Mononuclear cell (primary cell): ENCODE results near the gene PATJ. TPM values are rescaled to one million over a fixed set of nuclear protein-coding genes. Genes with fewer than 3 reads are reported as not detected.
"Not testable (repeated sequence)": the region's sequence is repeated elsewhere in the genome, so short reads cannot be mapped to it uniquely, and the experiment has no call there.

Source experiments
- H3K27me3 ChIP-seq: 2 replicates; pipeline ENCODE4 v1.6.0; 2011; ENCODE audit warnings: low read length, control low read depth; ENCODE audit not compliant: insufficient read depth
- H3K4me1 ChIP-seq: 2 replicates; pipeline ENCODE4 v1.5.1; 2011; ENCODE audit warnings: mild to moderate bottlenecking, low read length, control low read depth; ENCODE audit not compliant: insufficient read depth
- H3K4me3 ChIP-seq: 2 replicates; pipeline ENCODE4 v1.5.1; 2011; ENCODE audit warnings: mild to moderate bottlenecking, low read length, moderate library complexity
- H3K9me3 ChIP-seq: 2 replicates; pipeline ENCODE4 v1.5.1; 2011; ENCODE audit warnings: low read depth, mild to moderate bottlenecking, control low read depth, low read length
- total RNA-seq: library from RNA; depleted of rRNA; stranded (reverse); fragments of >200 nt; gene quantifications from one replicate; pipeline ENCODE4 v1.2.3, GENCODE V29; 2012

Gene PATJ
- total RNA-seq, 1 donor, result 45.0 TPM

GRCh38 chr1:62210960-62211359, 468.7 kb downstream of the PATJ start:
- Histone ChIP-seq H3K4me3 (no peak overlapping the region), H3K4me1 (no peaks in the 10 kb centered on the region), H3K9me3 (peaks cover 6% of the 10 kb centered on the region), H3K27me3 (no peaks in the 10 kb centered on the region)

- no peak overlapping the region for H3K4me3 ChIP-seq
- H3K27me3 ChIP-seq, result no peaks in the 10 kb centered on the region
- no peaks in the 10 kb centered on the region for H3K4me1 ChIP-seq
- H3K9me3 ChIP-seq, result peaks cover 6% of the 10 kb centered on the region
Observed at GRCh38 chr1:62212411-62212810, 470.1 kb downstream of the PATJ start.

GRCh38 chr1:62213075-62213914, 471.0 kb downstream of the PATJ start:
- H3K27me3 ChIP-seq, result no peaks in the 10 kb centered on the region
- H3K9me3 ChIP-seq, result peaks cover 6% of the 10 kb centered on the region
- no peak overlapping the region for H3K4me3 ChIP-seq
- no peaks in the 10 kb centered on the region for H3K4me1 ChIP-seq

- no peaks in the 10 kb centered on the region for H3K4me1 ChIP-seq
- no peak overlapping the region for H3K4me3 ChIP-seq
- H3K9me3 ChIP-seq, result no peaks in the 10 kb centered on the region
- H3K27me3 ChIP-seq, result no peaks in the 10 kb centered on the region
Observed at GRCh38 chr1:62218604-62219003, 476.3 kb downstream of the PATJ start.

GRCh38 chr1:62220456-62220855, 478.2 kb downstream of the PATJ start:
- not testable (repeated sequence) for H3K9me3 ChIP-seq, H3K4me3 ChIP-seq, H3K27me3 ChIP-seq, H3K4me1 ChIP-seq

- Histone ChIP-seq H3K27me3 (no peaks in the 10 kb centered on the region), H3K4me3 (no peak overlapping the region), H3K4me1 (no peaks in the 10 kb centered on the region), H3K9me3 (no peaks in the 10 kb centered on the region)
Observed at GRCh38 chr1:62221171-62221570, 478.9 kb downstream of the PATJ start.

GRCh38 chr1:62222321-62222720, 480.0 kb downstream of the PATJ start:
- Histone ChIP-seq H3K27me3 (no peaks in the 10 kb centered on the region), H3K4me1 (no peaks in the 10 kb centered on the region), H3K9me3 (no peaks in the 10 kb centered on the region), H3K4me3 (no peak overlapping the region)

GRCh38 chr1:62224182-62224581, 481.9 kb downstream of the PATJ start:
- Histone ChIP-seq H3K4me3 (no peak overlapping the region), H3K9me3 (no peaks in the 10 kb centered on the region), H3K4me1 (no peaks in the 10 kb centered on the region), H3K27me3 (no peaks in the 10 kb centered on the region)

- H3K4me3 ChIP-seq, result no peak overlapping the region
- no peaks in the 10 kb centered on the region for H3K9me3 ChIP-seq
- no peaks in the 10 kb centered on the region for H3K27me3 ChIP-seq
- H3K4me1 ChIP-seq, result no peaks in the 10 kb centered on the region
Observed at GRCh38 chr1:62227496-62227895, 485.2 kb downstream of the PATJ start.

Other genes with a start within 250 kb of the PATJ start
- gene TM2D1, start 17.3 kb upstream of the PATJ start, total RNA-seq, result 27.1 TPM